GM18526 (cell line): Measurements from ENCODE around the gene GNAT1.

ENCODE experiments used
- POLR2A ChIP-seq: IDR thresholded peaks from 3 replicates; pipeline ENCODE4 v1.6.1; 2011; ENCODE audit not compliant: insufficient read length; ENCODE audit errors: extremely low read depth

The GNAT1 gene

DNA sequence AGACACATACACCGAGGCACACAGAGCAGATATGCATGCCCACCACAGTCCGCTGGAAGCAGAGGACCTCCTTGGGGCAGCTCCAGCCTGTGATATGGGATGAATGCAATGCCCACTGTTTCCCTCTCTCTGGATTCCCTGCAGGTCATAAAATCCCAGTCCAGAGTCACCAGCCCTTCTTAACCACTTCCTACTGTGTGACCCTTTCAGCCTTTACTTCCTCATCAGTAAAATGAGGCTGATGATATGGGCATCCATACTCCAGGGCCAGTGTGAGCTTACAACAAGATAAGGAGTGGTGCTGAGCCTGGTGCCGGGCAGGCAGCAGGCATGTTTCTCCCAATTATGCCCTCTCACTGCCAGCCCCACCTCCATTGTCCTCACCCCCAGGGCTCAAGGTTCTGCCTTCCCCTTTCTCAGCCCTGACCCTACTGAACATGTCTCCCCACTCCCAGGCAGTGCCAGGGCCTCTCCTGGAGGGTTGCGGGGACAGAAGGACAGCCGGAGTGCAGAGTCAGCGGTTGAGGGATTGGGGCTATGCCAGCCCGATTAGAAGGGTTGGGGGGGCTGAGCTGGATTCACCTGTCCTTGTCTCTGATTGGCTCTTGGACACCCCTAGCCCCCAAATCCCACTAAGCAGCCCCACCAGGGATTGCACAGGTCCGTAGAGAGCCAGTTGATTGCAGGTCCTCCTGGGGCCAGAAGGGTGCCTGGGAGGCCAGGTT is at the start of gene GNAT1:
Gene GNAT1 (plus strand): TSS at position 675 of the 725 bp plus-strand sequence. CDS start 116 bp downstream, outside the sequence.
- no peak for TF ChIP-seq POLR2A

DNA sequence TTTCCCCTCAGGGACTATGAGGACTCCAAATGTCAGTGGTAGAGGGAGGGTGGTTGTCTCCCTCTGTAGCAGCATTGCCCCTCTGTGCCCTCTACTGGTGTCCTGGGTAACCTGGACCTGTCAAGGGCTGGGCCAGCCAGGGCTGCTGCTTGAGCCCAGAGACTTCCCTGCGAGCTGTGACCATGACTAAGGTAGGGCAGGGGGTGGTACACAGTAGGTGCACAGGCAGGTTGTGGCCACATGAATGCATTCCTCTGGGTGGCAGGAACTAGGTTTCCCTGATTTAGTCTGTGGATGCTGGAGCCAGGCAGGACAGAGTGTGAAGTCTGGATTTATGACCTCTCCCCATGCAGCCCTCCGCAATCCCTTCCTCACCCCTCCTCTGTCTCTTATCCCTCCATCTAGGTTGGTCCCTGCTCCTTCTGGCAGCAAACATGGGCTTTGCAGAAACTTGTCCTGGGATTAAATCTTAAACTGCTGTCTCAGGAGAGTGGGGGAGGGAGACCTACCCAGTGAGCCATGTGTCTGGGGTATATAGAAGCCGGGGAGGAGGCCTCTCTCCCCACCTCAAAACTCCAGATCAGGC is 45.0 kb upstream of the GNAT1 start:
- no peak for TF ChIP-seq POLR2A

DNA sequence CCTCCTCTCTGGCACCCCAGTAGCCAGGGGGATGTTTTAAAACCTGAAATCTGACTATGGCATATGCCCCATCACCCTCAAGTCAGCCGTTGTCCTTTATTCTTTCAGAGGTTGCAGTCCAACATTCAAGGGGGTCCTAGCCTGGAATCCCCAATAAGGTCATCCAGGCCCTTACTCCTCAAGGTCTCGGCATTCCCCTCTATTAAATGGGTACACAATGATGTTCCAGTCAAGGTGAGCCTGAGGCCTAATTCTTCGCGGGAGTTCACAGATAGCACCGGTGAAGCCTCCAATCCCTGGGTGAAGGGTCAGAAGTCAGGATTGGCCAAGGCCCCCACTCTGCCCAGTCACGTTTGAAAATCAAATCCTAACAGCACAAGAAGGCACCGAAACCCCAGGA is 44.4 kb upstream of the GNAT1 start:
- TF ChIP-seq POLR2A, result no peak

DNA sequence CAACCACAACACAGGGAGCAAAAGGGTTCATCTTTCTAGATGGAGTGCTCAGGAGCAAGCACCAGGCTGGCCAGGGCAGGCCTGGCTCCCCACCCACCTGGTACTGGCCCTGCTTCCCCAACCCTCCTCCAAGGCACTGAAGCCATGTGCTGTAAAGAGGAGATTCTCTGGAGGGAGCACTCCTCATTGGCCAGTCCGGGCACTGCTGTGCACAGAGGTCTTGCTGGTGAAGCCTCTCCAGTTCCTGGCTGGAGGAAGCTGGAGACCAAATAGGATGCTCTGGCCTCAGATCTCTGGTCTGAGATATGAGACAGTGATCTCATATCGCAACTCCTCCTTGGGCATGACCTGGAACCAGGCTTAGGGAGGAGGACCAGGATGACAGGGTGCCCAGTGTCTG is 44.0 kb upstream of the GNAT1 start:
- TF ChIP-seq POLR2A, result no peak

DNA sequence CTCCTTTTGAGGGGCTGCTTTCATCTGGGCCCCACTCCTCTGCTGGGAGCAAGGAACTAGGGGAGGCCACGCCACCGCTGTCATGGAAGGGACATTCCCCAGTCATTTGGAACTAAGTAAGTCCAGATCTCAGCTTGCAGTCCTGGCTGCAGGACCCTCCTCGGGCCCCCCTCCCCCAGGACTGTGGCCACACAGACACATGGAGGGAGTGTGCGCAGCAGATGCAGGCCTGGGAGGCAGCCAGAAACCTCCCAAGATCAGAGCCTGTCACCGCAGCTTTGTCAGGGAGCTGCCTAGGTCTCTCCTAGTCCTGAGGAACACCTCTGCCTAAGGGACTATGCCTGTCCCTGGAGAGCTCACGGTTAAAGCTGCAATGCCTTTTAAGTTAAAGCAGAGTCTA is 43.5 kb upstream of the GNAT1 start:
- TF ChIP-seq POLR2A, result no peak

DNA sequence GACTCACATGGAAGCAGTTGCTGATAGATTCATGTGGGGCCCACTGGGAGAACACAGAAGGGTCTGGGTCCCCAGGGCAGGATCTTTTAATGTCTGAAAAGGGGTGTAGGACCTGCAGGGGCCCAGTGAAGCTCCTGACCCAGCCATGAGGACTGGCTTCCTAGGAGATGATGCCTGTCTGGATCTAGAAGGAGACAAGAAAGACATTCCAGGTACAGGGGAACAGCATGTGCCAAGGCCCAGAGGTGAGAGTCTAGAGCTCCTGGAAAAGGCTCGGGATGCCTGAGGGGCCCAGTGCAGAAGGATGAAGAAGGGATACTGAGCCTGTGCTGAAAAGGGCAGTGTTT is 41.0 kb upstream of the GNAT1 start:
- no peak for TF ChIP-seq POLR2A

DNA sequence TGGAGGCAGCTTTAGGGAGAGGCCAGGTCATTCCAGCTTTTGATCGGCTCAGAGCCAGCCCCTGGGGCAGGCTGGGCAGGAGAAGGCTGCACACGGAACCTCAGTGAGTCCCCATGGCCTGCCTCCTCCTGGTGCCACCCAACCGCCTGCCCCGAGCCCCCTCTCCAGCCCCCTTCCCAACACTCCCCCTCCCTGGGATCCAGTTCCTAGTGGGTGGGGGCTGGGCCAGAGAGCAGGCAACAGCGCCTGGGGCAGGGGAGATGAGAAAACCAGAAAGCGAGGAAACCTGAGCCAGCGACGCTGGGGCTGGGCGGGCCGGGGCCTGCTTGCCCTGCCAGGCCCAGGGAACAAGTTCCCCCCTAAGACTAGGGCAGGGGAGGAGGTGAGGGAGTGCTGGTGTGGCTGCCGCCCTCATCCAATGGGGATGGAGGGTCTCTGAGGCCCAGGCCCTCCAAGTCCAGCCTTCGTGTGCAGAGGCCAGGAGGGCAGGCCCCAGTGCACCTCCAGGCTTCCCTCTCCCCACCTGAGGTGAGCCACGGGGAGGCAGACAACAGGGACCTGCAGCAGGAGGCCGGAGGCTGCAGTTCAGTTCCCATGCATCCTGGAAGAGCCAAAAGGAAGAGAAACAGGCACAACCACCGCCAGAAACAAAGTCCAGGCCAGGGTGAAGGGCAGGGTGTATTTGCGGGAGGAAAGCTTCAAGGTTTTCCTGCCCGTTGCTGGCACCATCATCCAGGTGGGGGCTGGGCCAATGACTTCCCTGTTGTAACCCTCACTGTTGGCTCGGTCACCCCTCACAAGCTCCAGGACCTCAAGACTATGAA is 40.3 kb upstream of the GNAT1 start:
- TF ChIP-seq POLR2A, result no peak

DNA sequence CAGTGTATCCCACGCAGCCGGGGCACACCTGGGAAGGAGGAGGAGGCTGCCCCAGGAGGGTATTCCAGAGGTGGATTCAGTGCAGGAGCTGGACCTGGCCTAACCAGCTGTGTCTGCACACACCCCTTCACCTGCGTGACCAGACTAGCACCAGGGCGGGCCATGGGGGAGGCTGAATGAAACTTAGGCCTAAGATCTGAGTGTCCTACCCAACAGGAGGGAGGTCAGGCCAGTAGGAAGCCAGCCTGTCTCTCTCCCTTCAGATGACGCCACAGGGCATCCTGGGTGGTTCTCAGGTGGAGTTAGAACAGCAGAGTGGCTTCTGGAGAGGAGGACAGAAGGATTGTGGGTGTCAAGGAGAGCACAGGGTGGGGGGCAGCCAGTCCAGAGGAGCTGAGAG is 39.7 kb upstream of the GNAT1 start:
- no peak for TF ChIP-seq POLR2A

DNA sequence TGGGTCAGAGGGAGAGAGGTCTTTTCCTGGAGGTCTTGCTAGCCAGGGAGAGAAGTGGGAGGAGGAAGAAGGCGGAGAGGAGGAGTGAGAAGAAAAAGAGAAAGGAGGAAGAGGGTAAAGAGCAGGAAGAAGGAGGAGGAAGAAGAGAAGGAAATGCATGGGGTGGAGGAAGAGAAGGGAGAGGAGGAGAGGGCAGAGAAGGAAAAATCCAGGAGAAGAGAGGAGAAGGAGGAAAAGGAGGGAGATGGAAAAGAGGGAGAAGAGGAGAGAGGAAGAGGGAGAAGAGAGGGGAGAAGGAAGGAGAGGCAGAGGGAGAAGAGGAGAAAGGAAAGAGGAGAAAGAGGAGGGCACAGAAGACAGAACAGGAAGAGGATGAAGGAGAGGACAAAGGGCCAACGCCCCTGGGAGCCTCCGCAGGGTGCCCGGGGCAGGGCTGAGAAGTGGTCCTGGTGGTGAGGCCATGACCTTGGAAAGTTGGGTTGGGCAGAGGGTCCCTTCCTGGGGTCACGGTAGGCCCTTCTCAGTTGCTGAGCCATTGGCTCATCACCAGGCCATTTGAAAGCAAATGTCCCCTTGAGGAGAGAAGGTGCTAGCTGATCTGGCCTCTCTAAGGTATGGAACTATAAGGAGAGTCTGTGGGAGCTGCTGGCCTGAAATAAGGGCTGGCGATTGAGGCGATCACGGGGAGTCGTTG is 37.5 kb upstream of the GNAT1 start:
- no peak for TF ChIP-seq POLR2A

DNA sequence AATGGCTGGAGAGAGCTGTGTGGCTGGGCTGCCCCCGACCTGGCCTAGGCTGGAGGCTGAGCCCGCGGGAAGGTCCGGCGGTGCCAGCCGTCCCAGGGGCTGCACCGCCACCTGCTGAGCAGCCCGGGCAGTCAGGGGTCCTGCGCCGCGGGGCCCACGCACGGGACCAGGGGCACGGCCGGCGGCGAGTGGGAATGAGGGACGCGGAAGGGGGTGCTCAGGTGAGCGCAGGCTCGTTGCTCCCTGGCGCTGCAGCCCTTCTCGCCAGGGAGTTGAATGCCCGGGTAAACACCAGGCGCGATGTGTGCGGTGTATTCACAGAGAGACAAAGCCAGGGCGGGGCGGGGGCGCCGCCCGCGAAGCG is 37.0 kb upstream of the GNAT1 start:
- TF ChIP-seq POLR2A, result no peak

DNA sequence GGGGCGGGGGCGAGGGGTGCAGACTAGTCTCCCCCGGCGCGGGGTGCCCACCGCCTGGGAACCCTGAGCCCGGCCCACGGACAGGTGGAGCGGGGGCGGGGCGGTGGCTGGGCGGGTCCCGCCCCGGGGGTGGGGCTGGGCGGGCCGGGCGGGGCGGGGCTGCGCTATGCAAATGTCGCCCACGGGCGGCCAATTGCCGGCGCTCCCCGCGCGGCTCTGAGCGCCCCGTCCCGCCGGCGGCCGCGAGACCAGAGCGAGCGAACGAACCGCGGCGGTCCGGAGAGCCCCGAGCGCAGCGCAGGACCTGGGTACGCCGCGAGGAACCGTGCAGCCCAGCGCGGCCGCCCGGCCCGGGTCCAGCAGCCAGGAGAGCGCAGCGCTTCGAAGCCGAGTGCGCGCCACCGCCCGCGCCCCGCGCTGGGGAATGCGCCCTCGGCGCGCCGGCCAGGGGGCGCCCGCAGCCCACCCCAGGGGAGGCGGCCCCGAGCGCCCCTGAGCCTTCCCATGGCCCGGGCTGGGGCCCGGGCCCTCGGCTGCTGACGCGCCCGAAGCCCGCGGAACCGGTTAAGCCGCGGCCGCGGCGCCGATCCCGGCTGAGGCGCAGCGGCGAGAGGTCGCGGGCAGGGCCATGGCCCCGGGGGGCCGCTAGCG is 36.4 kb upstream of the GNAT1 start, which contains the start of gene SEMA3F:
Gene SEMA3F (plus strand): TSS at position 485 of the 651 bp plus-strand sequence. CDS start 4,299 bp downstream, outside the sequence.
- TF ChIP-seq POLR2A, result no peak

DNA sequence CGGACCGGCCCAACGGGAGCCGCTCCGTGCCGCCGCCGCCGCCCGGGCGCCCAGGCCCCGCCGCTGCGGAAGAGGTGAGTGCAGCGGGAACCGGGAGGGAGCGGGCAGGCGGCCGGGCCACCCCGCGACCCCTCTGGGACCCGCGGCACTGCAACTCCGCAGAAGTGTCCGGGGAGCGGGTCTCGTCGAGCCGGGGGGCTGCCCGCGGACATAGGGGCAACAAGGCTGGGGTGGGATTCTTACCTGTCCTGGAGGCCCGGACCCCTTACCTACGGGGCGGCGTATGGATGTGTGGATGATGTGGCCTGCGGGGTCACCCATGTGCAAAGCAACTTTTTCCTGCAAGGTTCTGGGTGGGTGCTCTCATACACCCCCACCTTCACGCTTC is 35.9 kb upstream of the GNAT1 start:
- no peak for TF ChIP-seq POLR2A

DNA sequence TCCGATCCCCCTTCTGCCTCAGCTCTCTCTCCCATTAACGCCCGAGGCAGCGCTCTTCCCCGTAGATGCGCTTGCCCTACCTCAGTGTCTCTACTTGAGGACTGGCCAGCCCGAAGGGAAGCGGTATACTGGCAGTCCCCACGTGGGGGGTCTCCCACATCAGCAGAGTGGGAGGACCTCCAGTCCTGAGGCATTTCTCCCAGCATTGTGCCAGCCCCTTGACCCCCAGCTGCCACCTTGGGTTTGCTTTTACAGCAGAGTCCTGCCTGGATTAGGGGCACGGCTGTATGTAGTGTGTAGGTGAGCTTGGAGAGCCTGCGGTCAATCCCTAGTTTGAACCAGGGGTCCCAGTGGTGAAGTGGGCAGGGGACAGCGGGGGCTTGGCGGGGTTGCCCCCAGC is 35.5 kb upstream of the GNAT1 start:
- no peak for TF ChIP-seq POLR2A

DNA sequence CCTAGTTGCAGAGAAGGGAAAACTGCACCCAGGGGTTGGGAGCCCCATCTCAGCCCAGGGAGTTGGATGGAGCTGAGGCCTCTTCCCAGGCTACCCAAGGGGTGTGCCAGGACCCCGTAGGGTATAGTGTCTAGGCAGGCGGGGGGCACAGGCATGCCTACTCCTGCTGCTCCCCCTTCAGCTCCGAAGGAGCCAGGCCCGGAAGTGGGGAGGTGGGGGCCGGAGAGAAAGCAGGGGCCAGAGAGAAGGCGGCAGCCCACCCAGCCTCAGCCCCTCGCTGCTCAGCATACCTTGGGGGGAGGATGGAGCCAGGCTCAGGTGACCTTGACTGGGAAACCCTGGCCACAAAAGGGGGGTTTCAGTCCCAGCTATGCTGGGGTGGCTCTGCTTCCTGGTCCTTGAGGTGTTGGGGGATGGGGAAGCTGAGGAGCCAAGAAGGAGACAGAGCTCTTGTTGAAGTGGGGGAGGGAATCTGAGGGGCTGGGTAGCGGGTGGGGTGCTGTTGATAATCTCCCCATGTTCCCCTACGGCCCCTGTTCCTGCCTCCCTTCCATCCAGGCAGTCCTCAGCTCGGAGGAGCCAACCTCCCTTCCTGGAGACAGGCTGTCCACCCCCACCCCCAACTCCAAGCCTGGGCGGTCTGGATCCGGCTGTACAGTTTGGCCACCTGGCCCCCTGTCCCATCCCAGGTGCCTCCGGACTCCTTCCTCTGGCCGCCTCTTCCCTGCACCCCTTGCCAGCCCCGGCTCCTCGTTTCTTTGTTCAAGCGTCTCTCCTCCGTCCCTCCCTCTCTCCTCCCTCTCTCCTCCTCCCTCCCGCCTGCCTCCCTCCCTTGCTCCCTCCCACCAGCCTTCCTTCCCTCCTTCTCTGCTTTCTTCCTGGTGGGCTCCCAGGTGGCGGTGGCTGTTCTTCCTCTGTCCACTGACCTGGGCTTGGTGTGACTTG is 34.6 kb upstream of the GNAT1 start:
- TF ChIP-seq POLR2A, result no peak

DNA sequence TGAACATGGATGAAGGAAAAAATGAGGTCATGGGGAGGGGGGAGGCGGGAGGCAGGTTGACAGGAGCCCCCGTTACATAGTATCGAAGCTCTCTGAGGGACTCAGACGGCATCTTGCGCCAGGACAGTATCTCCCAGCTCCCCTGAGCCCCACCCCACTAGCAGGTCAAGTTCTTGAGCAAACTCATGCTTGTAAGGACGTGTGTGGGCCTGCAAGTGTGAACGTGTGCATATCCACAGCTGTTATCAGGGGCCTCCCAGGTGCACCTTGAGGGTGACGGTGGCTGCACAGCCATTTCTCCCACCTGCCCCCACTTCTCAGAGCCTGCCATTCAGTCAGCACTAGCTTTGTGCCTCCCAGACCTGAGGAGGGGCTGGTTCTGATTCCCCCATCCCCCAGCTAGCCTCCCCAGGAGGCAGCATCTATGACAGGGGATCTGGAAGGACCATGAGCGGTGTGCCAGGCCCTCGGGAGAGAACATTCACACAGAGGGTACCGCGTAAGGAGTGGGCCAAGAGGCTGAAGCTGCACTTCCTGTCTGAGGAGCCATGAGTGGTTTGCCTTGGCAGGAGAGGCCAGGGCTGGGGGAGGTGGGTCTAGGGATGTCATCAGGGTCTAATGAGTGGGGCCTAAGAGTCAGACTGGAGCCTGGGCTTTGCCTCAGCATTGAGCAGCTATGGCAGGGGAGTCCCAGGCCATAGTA is 33.4 kb upstream of the GNAT1 start:
- TF ChIP-seq POLR2A, result no peak
